ENCODE measurements around the gene ZNF865. TPM values are rescaled to one million over a fixed set of nuclear protein-coding genes. Genes with fewer than 3 reads are reported as not detected.
A peak's percentile ranks its signal among the peaks of the same experiment; 100 is the strongest.

The ZNF865 gene
- total and polyA plus RNA-seq, 2 donors (not counting 1 experiment from before 2014, with no cell fraction given): 11.3 to 22.7 TPM

DNA sequence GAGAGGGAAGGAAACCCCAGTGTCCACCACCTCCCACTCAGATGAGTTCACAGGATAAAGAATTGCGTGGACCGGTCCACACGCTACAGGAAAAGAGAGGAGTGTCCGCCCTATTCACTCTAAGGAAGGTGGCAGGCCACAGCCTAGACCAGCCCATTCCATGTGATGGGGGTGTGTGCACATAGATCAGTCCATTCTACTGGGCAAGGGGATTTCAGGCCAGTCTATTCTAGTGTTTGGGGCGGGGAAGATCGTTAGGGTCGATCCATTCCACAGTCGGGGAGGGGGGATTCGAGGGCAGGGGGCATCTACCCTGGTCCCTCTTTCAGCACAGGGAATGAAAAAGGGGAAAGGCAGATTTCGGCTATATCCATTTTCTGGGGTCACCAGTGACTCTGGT is 13.9 kb upstream of the ZNF865 start:
- Histone ChIP-seq H4K20me1 (ENCODE audit: control insufficient read depth, insufficient read depth, low read length, poor library complexity, severe bottlenecking) (no peaks in the 10 kb centered on the region), H3K27ac (ENCODE audit: low read length in 2 of 2) (no peak overlapping the region), H2AFZ (ENCODE audit: insufficient read depth, low read depth, low read length, poor library complexity, severe bottlenecking) (no peak overlapping the region), H3K4me3 (ENCODE audit: control extremely low read depth in 1 of 5, extremely low read depth in 1 of 5, insufficient read depth in 1 of 5, low read depth in 2 of 5, low read length in 4 of 5) (no peak overlapping the region), H3K9me3 (ENCODE audit: control extremely low read depth in 1 of 3, control insufficient read depth in 2 of 3, insufficient read depth in 1 of 3, low read length in 2 of 3) (no peaks in the 10 kb centered on the region), H3K9ac (ENCODE audit: low read length) (no peak overlapping the region), H3K4me1 (ENCODE audit: control insufficient read depth in 2 of 2, insufficient read depth in 2 of 2, low read length in 2 of 2) (peaks cover 11 to 16% of the 10 kb centered on the region in 2 donors), H3K79me2 (ENCODE audit: control insufficient read depth, insufficient read depth, low read length) (no peaks in the 10 kb centered on the region), H3K4me2 (replicated peaks; ENCODE audit: low read depth, low read length, poor library complexity, severe bottlenecking) (no peak overlapping the region), H3K27me3 (replicated peaks in 1 of 4; ENCODE audit: control extremely low read depth in 1 of 4, control insufficient read depth in 3 of 4, insufficient read depth in 4 of 4, low read length in 3 of 4) (no peaks in the 10 kb centered on the region), H3K36me3 (replicated peaks in 1 of 2; ENCODE audit: control extremely low read depth in 1 of 2, control insufficient read depth in 1 of 2, extremely low read depth in 1 of 2, insufficient read depth in 2 of 2, low read length in 1 of 2) (peaks cover 0 to 15% of the 10 kb centered on the region in 2 experiments)
- no peak overlapping the region for H3K4me3 Mint-ChIP-seq
- H3K27ac Mint-ChIP-seq: no peak overlapping the region
- ChIA-PET POLR2A (no interaction called here), CTCF (no interaction called here)
- DNase-seq (no peak), ATAC-seq (ENCODE audit: low read depth) (no peak)
- intact Hi-C loops (cut with micrococcal nuclease): no loop called here
- H3K9me3 Mint-ChIP-seq (ENCODE audit: insufficient read depth): no peaks in the 10 kb centered on the region
- H3K27me3 Mint-ChIP-seq: no peaks in the 10 kb centered on the region
- H3K4me1 Mint-ChIP-seq: peaks cover 12% of the 10 kb centered on the region
- 85% methylated on average over 4 of the region's 10 CpGs for WGBS (ENCODE audit: insufficient coverage)
- TF ChIP-seq, protein P1, sequence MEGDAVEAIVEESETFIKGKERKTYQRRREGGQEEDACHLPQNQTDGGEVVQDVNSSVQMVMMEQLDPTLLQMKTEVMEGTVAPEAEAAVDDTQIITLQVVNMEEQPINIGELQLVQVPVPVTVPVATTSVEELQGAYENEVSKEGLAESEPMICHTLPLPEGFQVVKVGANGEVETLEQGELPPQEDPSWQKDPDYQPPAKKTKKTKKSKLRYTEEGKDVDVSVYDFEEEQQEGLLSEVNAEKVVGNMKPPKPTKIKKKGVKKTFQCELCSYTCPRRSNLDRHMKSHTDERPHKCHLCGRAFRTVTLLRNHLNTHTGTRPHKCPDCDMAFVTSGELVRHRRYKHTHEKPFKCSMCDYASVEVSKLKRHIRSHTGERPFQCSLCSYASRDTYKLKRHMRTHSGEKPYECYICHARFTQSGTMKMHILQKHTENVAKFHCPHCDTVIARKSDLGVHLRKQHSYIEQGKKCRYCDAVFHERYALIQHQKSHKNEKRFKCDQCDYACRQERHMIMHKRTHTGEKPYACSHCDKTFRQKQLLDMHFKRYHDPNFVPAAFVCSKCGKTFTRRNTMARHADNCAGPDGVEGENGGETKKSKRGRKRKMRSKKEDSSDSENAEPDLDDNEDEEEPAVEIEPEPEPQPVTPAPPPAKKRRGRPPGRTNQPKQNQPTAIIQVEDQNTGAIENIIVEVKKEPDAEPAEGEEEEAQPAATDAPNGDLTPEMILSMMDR (IDR thresholded peaks at IDR 0.05): no peak
- no peak for TF ChIP-seq EZH2 (IDR thresholded peaks at IDR 0.05; ENCODE audit: borderline replicate concordance, insufficient read depth, low read depth, low read length, poor library complexity, severe bottlenecking)

DNA sequence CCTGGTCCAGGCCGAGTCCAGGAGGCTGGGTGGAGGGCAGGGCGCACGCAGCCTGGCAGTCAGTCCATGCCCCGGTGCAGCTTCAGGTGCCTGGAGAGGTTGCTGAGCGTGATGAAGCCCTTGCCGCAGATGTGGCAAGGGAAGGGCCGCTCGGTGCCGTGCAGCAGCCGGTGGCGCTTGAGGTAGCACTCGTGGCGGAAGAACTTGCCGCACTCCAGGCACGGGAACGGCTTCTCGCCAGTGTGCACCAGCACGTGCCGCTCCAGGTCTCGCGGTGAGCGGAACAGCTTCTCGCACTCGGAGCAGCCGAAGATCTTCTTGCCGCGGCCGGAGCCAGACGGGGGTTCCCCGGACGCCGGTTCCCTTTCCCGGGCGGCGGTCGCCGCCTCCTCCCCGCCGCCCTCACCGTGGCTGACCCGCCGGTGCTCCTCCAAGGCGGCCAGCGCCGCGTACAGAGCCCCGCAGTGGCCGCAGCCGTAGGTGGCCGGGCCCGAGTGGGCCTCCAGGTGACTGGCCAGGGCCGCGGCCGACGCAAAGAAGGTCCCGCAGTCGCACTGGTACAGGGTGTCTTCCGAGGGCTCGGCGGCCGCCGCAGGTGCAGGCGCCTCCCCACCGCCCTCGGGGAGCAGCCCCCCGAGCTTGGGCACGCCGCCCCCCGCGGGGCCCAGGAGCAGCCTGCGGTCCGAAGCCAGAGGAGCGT is 12.9 kb upstream of the ZNF865 start:
- WGBS (ENCODE audit: insufficient coverage): 98% methylated on average over 73 of the region's 73 CpGs
- H3K4me3 ChIP-seq (ENCODE audit: control extremely low read depth in 1 of 5, extremely low read depth in 1 of 5, insufficient read depth in 1 of 5, low read depth in 2 of 5, low read length in 4 of 5): no peak overlapping the region
- peaks cover 5 to 6% of the 10 kb centered on the region in 2 donors for H3K4me1 ChIP-seq (ENCODE audit: control insufficient read depth in 2 of 2, insufficient read depth in 2 of 2, low read length in 2 of 2)
- DNase-seq (peak; percentile 15), ATAC-seq (ENCODE audit: low read depth) (no peak)
- no peaks in the 10 kb centered on the region for H3K9me3 ChIP-seq (ENCODE audit: control extremely low read depth in 1 of 3, control insufficient read depth in 2 of 3, insufficient read depth in 1 of 3, low read length in 2 of 3)
- H3K27me3 Mint-ChIP-seq: no peaks in the 10 kb centered on the region
- H3K9ac ChIP-seq (ENCODE audit: low read length): no peak overlapping the region
- TF ChIP-seq EZH2 (IDR thresholded peaks at IDR 0.05; ENCODE audit: borderline replicate concordance, insufficient read depth, low read depth, low read length, poor library complexity, severe bottlenecking): no peak
- TF ChIP-seq, protein P1 (IDR thresholded peaks at IDR 0.05): no peak
- H3K4me3 Mint-ChIP-seq: no peak overlapping the region
- H3K27me3 ChIP-seq (replicated peaks in 1 of 4; ENCODE audit: control extremely low read depth in 1 of 4, control insufficient read depth in 3 of 4, insufficient read depth in 4 of 4, low read length in 3 of 4): no peaks in the 10 kb centered on the region
- no peaks in the 10 kb centered on the region for H3K9me3 Mint-ChIP-seq (ENCODE audit: insufficient read depth)
- peaks cover 2% of the 10 kb centered on the region for H3K4me1 Mint-ChIP-seq
- ChIA-PET POLR2A (no interaction called here), CTCF (no interaction called here)
- intact Hi-C loops (cut with micrococcal nuclease): no loop called here
- H3K27ac ChIP-seq (ENCODE audit: low read length in 2 of 2): no peak overlapping the region
- H3K27ac Mint-ChIP-seq: no peak overlapping the region
- peaks cover 0 to 19% of the 10 kb centered on the region in 2 experiments for H3K36me3 ChIP-seq (replicated peaks in 1 of 2; ENCODE audit: control extremely low read depth in 1 of 2, control insufficient read depth in 1 of 2, extremely low read depth in 1 of 2, insufficient read depth in 2 of 2, low read length in 1 of 2)
- H3K79me2 ChIP-seq (ENCODE audit: control insufficient read depth, insufficient read depth, low read length): no peaks in the 10 kb centered on the region
- H2AFZ ChIP-seq (ENCODE audit: insufficient read depth, low read depth, low read length, poor library complexity, severe bottlenecking): no peak overlapping the region
- no peak overlapping the region for H3K4me2 ChIP-seq (replicated peaks; ENCODE audit: low read depth, low read length, poor library complexity, severe bottlenecking)
- no peaks in the 10 kb centered on the region for H4K20me1 ChIP-seq (ENCODE audit: control insufficient read depth, insufficient read depth, low read length, poor library complexity, severe bottlenecking)
